Type B pancreatic cell (in vitro differentiated cells): ENCODE results near the gene OTUB1. TPM values are rescaled to one million over a fixed set of nuclear protein-coding genes. Genes with fewer than 3 reads are reported as not detected.

ENCODE experiments used
- DNase-seq: peaks from one replicate; pipeline ENCODE4 v3.0.0; 2021; ENCODE audit warnings: mixed read lengths; ENCODE audit not compliant: unreplicated experiment; ENCODE audit errors: extremely low spot score
- H3K27ac Mint-ChIP-seq: 2 replicates; pipeline ENCODE4 v1.8.0; 2021; ENCODE audit warnings: mild to moderate bottlenecking, mixed read lengths
- H3K27me3 Mint-ChIP-seq: 2 replicates; pipeline ENCODE4 v1.8.0; 2021; ENCODE audit warnings: mixed read lengths
- H3K36me3 Mint-ChIP-seq: 2 replicates; pipeline ENCODE4 v1.8.0; 2021; ENCODE audit warnings: mixed read lengths
- H3K4me1 Mint-ChIP-seq: one replicate; pipeline ENCODE4 v1.8.0; 2021; ENCODE audit warnings: mixed read lengths; ENCODE audit not compliant: unreplicated experiment
- H3K4me3 Mint-ChIP-seq: 2 replicates; pipeline ENCODE4 v1.8.0; 2021; ENCODE audit warnings: mild to moderate bottlenecking, mixed read lengths
- H3K9me3 Mint-ChIP-seq: 2 replicates; pipeline ENCODE4 v1.8.0; 2021; ENCODE audit warnings: mixed read lengths
- CTCF ChIP-seq: fragments of 200-600 bp; sonication (generic); conservative IDR thresholded peaks from 2 replicates; pipeline ENCODE4 v1.5.0; 2021; ENCODE audit warnings: antibody characterized with exemption, mild to moderate bottlenecking
- total RNA-seq: library from RNA; stranded (reverse); gene quantifications from 2 replicates; pipeline ENCODE4 v1.2.1, GENCODE V29; 2021; ENCODE audit warnings: low replicate concordance

OTUB1 gene
- total RNA-seq, 1 donor from 2014 or later: 105 TPM

- Mint-ChIP-seq H3K9me3 (no peaks in the 10 kb centered on the region), H3K27ac (no peak overlapping the region), H3K4me1 (peaks cover 15% of the 10 kb centered on the region), H3K36me3 (no peaks in the 10 kb centered on the region), H3K27me3 (peaks cover 52% of the 10 kb centered on the region), H3K4me3 (no peak overlapping the region)
- no peak for TF ChIP-seq CTCF
- no peak for DNase-seq
Observed at GRCh38 chr11:64036087-64037026, 50.1 kb downstream of the OTUB1 start.

- Mint-ChIP-seq H3K4me3 (peak overlapping the region; percentile 44), H3K9me3 (no peaks in the 10 kb centered on the region), H3K27ac (no peak overlapping the region), H3K27me3 (peaks cover 52% of the 10 kb centered on the region), H3K4me1 (peaks cover 17% of the 10 kb centered on the region), H3K36me3 (no peaks in the 10 kb centered on the region)
- no peak for DNase-seq
- no peak for TF ChIP-seq CTCF
Observed at GRCh38 chr11:64037027-64037634, 50.9 kb downstream of the OTUB1 start.

- H3K36me3 Mint-ChIP-seq: no peaks in the 10 kb centered on the region
- peaks cover 45% of the 10 kb centered on the region for H3K27me3 Mint-ChIP-seq
- DNase-seq: no peak
- TF ChIP-seq CTCF: no peak
- H3K9me3 Mint-ChIP-seq: no peaks in the 10 kb centered on the region
- H3K4me1 Mint-ChIP-seq: peaks cover 17% of the 10 kb centered on the region
- H3K4me3 Mint-ChIP-seq: peak overlapping the region; percentile 17
- H3K27ac Mint-ChIP-seq: no peak overlapping the region
Observed at GRCh38 chr11:64038500-64038899, 52.3 kb downstream of the OTUB1 start.

GRCh38 chr11:64039012-64039665 is 52.9 kb downstream of the OTUB1 start:
- Mint-ChIP-seq H3K4me1 (peaks cover 14% of the 10 kb centered on the region), H3K9me3 (no peaks in the 10 kb centered on the region), H3K27me3 (peaks cover 40% of the 10 kb centered on the region), H3K4me3 (no peak overlapping the region), H3K27ac (no peak overlapping the region), H3K36me3 (no peaks in the 10 kb centered on the region)
- no peak for TF ChIP-seq CTCF
- no peak for DNase-seq

GRCh38 chr11:64040684-64041322 is 54.6 kb downstream of the OTUB1 start:
- peaks cover 16% of the 10 kb centered on the region for H3K4me1 Mint-ChIP-seq
- no peak overlapping the region for H3K4me3 Mint-ChIP-seq
- H3K9me3 Mint-ChIP-seq: no peaks in the 10 kb centered on the region
- no peak for DNase-seq
- no peaks in the 10 kb centered on the region for H3K36me3 Mint-ChIP-seq
- peaks cover 28% of the 10 kb centered on the region for H3K27me3 Mint-ChIP-seq
- peak; percentile 72 for TF ChIP-seq CTCF
- no peak overlapping the region for H3K27ac Mint-ChIP-seq
